NCI-H1092 treated with DMSO at 0.1 percent for 48 hours (cell line): ENCODE results near the gene ENTPD8.

ENCODE experiments used
- DNase-seq: peaks from one replicate; lab custom pipeline; 2025; lab: John Stamatoyannopoulos, UW

The ENTPD8 gene

DNA sequence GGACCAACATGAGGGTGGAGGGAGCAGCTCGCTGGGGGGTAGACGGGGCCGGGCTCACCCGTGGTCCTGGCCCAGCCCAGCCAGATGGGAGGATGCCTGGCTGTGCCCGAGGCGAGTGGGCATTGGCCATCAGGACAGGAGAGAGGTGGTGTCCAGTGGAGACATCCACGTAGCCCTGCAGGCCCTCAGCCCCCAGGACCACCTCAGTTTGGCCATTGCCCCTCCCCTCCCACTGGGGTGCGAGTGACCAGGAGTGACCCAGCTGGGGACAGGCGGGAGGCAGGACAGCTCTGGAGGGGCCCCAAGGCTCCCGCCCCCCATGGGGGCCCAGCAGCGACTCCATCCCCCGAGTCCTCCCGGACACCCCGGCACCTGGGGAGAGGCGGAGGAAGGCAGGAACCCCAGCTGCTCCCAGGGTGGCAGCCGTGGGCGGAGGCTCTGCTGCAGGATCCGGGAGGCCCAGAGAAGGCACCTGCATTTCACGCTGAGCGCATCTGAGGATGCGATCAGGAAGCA, 9.7 kb downstream of the ENTPD8 start:
- DNase-seq, result no peak

DNA sequence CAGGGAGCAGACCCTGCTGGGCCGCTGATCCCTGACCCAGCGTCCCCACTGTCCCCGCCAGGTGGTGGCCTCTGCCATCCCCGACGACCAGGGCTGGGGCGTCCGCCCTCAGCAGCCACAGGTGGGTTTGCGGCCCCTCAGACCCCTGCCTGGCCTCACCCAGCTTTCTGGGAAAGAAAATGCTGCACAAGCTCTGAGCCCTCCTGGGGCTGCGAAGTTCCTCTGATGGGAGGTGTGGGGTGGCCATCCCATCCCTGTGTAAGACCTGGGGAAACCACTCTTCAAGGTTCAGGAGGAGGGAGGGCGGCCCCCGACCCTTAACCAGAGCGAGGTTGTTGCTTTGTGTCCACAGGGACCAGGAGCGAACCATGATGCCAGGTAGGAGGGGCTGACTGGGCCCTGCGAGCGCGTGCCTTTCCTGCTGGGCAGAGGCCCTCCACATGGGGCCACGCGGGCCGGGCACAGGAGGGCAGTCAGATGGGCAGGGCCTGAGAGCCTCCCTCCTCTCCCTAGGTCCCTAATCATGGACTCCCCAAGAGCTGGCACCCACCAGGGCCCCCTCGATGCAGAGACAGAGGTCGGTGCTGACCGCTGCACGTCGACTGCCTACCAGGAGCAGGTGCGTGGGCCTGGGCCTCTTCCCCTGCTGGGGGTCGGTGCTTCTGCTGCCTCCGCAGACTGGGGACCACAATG, 10.3 kb downstream of the ENTPD8 start:
- DNase-seq, result no peak

DNA sequence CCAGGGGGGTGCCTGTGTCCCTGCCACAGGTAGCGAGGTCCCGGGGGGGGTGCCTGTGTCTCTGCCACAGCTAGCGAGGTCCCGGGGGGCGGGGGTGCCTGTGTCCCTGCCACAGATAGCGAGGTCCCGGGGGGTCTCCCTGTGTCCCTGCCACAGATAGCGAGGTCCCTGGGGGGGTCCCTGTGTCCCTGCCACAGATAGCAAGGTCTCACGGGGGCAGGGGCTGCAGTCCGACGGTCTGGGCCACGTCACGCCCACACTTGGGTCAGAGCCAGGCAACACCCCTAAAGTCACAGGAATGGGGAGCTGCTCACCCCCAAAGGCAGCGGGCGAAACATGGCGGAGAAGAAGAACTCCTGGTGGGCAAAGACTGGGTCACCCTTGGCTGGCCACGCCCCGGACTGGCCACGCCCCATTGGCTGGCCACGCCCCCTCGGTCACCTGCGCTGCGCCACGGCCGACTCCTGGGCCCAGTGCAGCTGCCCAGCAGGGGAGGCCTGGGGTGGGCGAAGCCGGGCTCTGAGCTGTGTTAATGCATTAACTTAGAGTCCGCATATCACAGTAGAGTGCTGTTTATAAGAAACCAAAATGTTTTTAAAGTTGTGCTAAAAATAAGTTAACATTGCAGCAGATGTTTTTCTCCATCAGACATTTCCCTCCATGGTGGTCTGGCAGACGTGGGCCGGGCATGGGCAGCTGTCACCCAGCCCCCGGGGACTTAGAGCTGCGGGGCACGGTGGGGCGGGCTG, 11.0 kb downstream of the ENTPD8 start:
- peak; percentile 14 for DNase-seq

DNA sequence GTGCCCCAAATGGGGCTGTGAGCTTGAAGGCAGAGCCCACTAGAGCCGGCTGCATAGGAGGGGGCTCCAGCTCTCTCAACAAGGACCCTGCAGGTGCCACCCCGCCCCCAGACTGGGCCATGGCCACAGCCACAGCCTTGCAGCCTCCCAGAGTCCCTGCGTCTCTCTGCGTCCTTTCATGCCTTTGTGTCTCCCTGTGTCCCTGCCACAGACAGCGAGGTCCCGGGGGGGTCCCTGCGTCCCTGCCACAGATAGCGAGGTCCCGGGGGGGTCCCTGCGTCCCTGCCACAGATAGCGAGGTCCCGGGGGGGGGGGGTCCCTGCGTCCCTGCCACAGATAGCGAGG, 11.6 kb downstream of the ENTPD8 start:
- no peak for DNase-seq

DNA sequence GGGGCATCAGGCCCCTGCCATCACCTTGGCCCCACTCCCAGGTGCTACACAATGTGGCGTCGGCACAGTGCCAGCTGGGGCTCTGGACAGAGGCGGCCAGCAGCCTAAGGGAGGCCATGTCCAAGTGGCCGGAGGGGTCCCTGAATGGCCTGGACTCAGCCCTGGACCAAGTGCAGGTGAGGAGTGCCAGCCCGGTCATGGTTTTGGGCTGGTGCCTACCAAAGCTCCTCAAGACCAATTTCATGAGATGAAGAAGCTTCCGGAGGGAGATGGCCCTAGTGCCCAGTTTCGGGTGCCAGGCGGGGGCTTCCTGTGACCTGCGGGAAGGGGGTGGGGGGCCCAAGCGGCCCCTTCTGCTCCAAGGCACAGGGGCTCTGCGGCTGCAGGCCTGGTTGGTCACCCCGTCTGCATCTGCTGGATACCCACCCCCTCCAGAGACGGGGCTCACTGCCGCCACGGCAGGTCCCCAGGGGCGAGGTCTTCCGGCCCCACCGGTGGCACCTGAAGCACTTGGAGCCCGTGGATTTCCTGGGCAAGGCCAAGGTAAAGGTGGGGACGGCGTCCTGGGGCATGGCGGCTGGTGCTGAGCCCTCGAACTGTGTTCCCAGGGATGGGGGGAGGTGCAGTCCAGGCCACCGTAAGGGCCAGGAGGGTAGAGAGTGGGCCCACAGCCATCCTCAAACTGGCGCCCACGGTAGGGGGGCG, 12.2 kb downstream of the ENTPD8 start:
- DNase-seq, result peak; percentile 15

DNA sequence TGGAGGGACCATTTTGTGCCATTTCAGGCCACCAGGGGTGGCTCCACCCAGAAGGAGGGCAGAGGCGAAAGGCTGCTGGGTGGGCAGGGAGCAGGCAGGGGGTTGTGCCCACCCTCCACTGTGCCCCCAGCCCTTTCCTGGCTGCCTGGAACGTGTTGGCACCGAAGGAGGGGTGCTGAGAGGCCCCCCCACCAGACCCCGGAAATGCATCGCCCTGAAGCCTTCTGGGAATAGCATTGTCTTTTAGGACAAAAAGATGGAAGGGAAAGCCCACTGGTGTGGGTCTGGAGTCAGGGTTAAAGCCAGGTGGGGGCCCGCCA, 12.9 kb downstream of the ENTPD8 start:
- no peak for DNase-seq

DNA sequence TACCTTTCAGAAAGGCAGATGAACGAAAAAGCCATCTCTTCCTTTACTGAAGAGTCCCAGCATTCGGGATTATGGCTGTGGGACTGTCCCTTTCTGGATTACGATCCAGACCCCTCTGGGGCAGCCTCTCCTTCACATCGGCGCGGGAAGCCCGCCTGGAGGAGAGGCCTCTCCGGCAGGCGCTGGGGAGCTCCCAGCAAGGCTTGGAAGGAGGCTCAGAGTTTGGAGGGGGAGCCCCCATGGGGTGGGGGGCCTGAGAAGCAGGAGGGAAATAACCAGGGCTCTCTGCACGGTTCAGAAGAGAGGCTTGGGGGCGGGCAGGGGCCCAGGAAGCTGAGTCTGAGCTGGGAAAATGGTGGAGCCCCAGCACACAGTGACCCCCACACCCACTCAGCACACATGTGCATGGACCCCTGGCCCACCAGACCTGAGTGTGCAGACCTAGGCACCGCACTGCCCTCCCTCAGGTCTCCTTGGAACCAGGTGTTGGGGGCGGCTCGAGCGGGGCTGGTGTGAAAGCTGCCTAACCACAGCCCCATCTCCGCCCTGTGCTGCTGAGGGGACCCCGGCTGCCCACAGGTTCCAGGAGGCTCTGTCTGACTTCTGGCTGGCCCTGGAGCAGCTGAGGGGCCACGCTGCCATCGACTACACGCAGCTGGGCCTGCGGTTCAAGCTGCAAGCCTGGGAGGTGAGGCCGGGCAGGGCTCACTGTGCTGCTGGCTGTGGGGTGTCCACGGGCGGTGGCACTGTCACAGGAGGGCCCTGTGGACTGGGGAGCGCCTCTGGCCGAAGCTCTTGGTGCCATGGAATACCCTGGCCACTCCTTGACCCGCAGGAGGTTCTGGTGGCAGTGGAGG, 13.5 kb downstream of the ENTPD8 start:
- DNase-seq, result no peak

DNA sequence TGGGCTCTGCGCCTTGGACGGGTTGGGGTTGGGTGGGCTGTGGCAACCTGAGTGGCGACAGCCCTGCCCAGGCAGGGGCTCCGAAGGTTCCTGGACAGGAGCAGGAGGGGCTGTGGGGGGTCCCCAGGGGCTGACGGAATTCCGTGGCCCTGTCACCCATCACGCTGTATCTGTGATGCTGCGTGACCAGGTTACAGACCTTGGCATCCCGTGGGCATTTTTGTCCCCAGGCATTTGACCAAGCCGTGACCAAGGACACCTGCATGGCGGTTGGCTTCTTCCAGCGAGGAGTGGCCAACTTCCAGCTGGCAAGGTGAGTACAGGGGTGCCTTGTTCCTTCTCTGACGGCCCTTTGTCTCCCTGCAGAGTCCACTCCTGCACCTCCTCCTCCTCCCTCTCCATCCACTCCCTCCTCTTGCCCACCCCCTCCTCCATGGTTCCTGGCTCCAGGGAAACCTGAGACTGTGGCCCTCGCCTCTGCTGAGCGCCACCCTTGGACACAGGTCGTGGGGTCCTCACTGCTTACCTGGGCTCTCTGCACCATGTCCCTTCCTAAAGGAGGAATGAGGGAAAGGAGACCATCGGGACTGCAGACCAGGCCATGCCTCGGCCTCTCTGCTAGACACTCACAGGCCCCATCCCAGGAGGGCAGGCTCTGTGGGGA, 15.0 kb downstream of the ENTPD8 start:
- DNase-seq, result no peak

DNA sequence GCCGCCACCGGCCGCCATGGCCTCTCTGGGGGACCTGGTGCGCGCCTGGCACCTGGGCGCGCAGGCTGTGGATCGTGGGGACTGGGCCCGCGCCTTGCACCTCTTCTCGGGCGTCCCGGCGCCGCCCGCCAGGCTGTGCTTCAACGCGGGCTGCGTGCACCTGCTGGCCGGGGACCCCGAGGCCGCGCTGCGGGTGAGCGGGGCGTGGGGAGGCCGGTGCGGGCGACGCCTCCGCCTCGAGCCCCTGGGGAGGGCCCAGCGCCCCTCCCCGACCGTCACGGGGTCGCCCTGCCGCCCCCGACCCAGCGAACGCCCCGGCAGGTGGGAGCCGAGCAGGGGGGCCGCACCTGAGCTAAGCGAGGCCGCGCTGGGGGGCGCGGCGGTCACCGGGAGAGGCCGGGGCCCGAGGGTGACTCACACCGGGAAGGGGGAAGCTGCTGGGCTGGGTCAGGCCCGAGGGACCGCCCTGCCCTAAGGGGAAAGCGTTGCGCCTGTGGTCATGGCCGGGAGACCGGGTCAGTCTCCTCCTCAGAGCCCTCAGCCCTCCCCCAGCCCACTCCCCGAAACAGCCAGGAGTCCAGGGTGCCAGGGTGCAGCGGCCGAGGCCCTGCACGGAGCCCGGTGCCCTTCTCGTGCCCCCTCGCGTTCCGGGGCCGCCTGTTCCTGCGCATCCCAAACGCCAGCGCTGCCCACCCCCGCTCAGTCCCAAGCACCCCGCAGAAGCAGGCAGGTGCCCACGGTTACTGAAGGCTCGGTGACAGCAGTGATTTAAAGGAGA, 17.5 kb downstream of the ENTPD8 start:
- no peak for DNase-seq

DNA sequence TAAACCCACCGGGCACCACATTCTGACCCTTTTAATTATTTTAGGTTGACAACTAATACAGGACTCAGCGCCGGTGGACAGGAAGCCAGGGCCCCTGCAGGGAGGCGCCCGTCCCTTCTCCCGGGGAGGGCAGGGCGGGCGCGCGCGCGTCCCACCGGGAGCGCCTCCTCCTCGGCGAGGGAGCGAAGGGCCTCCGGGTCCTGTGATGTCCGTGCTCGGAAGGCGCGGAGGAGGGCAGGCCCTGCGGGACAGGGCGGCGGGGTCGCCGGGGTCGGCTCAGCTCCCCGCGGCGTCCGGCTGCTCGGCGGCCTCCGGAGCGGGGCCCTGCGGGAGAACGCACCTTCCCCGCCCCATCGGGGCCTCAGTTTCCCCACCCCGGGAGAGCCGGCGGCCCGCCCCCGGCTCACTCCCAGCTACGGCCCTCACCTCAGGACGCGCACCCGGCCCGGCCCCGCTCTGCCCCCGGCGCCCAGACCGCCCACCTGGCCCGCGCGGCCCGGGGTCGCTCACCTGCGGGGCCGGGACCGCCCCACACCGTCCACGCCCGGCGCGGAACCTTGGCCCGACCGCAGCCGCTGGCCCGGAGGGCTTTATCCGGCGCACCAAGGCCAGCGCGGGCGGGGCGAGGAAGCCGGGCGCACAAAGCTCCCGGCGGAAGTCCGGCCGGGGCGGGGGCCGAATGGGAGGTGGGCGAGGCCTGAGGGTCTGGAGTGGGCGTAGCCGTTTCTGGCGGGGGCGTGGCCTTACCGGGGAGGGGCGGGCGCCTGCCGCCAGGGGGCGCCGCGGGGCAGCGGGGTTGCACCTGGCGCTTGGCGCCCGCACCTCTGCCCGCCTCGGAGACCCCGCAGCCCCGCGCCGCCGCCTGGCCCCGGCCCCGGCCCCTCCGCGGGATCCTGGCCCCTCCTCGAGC, 18.3 kb downstream of the ENTPD8 start, which contains the start of the genes EXD3 and NOXA1:
EXD3 (minus strand) TSS at position 559 of the 910 bp plus-strand sequence. CDS start 27,805 bp downstream, outside the sequence.
NOXA1 (plus strand) TSS at position 790 of the 910 bp plus-strand sequence. CDS start 137 bp downstream, outside the sequence.
- peak; percentile 86 for DNase-seq

DNA sequence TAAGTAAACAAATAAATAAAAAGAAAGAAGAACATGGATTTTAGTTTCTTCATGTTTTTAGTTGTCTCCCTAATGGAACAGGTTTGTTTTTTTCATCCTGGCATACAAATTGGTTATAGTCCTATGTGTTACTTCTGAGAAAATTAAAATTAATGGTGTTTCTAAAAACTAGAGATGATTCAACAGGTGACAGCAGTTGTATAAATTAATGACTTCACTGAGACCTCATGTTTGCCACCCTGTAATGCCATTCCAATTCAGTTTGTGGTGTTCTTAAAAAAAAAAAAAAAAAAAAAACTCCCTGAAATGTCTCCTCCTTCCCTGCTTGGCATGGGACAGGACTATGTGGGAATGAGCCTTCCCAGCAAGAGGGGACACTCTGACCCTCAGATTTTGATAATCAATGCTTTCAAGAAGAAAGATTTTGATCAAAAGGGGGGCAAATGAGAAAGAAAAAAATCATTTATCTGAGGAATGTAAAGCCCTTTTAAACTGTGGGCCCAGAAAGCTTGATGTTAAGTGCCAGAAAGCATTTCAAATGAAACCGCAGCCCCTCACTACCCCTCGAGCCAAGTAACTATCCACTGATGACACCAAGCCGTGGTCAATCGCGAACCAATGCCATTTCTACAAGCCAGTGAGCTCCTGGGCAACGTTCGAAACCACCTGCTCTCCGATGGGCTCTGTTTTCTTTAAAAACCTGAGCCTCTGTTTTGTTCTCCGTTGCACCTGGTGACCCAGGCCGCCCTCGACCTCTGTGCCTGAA, 19.1 kb downstream of the ENTPD8 start:
- peak; percentile 31 for DNase-seq

DNA sequence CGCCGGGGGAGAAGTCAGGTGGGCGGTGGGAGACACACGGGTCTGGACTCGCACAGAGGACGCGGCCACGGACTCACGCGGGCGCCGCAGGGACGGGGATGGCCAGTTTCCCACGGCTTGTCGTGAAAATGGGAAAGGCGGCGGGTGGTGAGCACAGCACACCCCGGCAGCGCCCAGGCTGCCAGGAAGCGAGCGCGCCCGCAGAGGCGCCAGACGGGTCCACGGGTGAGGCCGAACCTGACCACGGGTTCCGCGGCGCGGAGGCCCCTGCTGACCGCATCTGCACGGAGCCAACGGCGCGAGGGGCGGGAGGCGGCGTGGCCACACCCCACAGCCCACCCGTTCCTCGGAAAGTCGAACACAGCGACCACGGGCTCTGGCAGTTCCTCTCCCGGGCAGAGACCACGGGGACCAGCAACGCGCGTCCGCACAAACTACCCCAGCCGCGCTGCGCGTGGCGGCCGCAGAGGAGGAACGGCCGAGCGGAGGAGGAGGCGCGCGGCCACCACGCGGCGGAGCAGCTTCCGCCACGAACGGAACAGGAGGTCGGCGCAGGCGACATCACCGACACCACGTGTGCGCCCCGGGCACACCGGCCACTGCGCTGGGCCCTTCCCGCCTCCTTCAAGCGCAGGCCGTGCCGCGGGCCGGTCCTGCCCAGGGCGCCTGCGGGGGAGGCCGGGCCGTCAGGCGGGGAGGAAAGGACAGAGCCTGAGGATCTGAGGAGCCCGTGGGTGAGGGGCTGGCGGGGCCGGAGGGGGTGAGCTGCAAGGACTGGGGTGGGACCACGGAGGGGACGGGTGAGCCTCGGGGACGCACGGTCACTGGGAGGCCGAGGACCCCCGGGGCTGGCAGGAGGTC, 23.8 kb downstream of the ENTPD8 start:
- DNase-seq, result no peak

DNA sequence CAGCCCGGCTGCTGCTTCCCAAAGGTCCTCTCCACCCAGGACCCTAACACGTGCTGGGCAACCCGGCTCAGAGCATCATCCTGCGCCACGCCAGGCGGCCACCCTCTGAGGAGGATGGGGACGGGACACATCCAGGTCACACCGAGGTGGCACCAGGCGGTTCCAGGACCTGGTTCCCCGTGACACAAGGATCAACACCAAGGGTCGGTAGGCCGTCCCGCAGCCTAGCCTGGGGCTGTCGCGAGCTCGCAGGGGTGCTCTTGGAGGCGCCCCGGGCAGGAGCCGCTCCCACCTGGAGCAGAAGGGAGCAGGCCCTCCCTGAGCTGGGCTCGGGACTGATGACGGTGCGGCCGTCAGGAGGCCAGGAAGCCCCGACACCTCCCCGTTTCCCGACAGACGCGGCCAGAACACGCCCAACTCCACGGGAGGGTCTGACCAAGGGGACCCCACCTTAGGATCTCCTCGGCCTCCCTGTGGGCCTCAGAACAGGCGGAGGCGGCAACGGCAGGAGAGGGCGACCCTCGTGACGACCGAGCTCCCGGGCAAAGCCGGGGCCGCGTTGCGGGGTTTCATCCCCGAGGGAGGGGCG, 24.5 kb downstream of the ENTPD8 start:
- DNase-seq, result no peak

DNA sequence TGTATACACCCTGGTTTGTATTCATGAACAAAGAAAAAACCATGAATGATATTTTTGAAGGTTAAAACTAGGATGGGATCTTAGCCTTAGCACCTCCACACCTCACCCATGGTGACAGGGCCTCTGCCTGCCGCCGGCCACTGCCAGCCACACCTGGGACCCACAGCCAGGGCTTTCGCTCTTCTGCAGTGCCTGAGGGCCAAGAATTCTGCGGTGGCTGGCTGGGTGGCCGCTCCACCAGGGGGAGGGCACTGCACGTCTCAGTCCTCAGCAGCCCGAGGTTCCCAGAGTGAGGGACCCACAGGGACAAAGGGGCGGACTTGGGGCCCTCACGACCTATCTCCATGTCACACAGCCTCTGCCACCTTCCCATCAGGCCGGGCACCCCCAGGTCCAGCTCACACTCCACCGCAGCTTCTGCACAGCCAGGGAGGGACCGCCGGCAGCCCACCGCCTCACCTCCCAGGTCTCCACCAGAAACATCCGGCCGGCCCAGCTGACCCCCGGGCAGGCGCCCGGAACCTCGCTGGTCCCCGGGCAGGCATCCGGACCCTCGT, 25.1 kb downstream of the ENTPD8 start:
- no peak for DNase-seq

DNA sequence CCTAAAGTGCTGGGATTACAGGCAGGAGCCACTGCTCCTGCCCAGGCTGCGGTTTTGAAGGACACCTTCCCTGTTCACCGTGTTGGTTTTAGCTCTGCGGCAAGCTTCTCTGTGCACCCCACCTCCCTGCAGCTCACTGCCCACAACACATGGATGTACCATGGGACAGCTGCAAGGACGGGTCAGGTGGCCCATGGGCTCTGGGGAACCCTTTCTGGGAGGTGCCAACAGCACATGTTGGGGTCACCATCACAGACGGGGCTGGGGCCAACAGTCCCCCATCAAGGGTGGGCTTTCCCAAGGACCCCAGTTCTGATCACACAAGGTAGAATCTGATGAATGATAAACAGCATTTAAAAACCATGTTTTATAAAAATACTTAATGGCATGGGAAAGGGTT, 25.7 kb downstream of the ENTPD8 start:
- no peak for DNase-seq

DNA sequence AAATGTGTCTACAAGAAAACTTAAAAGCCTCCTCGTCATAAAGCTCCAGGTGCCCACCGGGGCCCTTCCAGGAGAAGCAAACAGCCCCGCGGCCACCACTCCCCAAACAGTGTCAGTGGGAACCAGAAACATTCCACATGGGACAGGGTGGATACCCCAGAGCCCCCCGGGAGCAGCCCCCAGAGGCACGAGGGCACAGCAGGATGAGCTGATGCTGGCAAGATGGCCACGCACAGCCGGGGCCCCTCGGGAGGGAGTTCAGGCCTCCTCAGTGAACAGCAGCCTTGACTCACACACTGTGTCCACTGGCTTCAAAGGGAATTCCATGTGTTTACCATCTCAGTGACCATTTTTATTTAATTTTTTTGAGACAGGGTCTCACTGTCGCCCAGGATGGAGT, 28.7 kb downstream of the ENTPD8 start:
- no peak for DNase-seq
